Neural cell (in vitro differentiated cells): Measurements from ENCODE around the gene EHD1. TPM values are rescaled to one million over a fixed set of nuclear protein-coding genes. Genes with fewer than 3 reads are reported as not detected.

Experiments used
- H2AFZ ChIP-seq: fragments of 200-600, 300-800 bp; sonication (generic), shearing (Covaris generic); 2 replicates; pipeline ENCODE4 v1.6.0; 2014; ENCODE audit warnings: low read depth, mild to moderate bottlenecking, antibody characterized with exemption, low read length, moderate library complexity
- H3F3A ChIP-seq: fragments of 200-600 bp; shearing (Covaris generic); 2 replicates; pipeline ENCODE4 v1.6.1; 2016; ENCODE audit warnings: mild to moderate bottlenecking, moderate library complexity, mixed read lengths, antibody characterized with exemption, low read length; ENCODE audit not compliant: insufficient read depth, poor library complexity, severe bottlenecking
- H3K27ac ChIP-seq: fragments of 200-600, 300-800 bp; sonication (generic), shearing (Covaris generic); 2 replicates; pipeline ENCODE4 v1.5.1; 2014; ENCODE audit warnings: mild to moderate bottlenecking, low read length, moderate library complexity
- H3K27me3 ChIP-seq: fragments of 300-800, 200-600 bp; sonication (generic), shearing (Covaris generic); 2 replicates; pipeline ENCODE4 v1.6.0; 2014; ENCODE audit warnings: mild to moderate bottlenecking, low read depth, low read length, moderate library complexity; ENCODE audit not compliant: insufficient read depth
- H3K36me3 ChIP-seq: fragments of 300-800, 200-600 bp; sonication (generic), shearing (Covaris generic); 2 replicates; pipeline ENCODE4 v1.5.1; 2014; ENCODE audit warnings: mild to moderate bottlenecking, antibody characterized with exemption, low read length, moderate library complexity; ENCODE audit not compliant: insufficient read depth
- H3K4me2 ChIP-seq: fragments of 300-800, 200-600 bp; sonication (generic), shearing (Covaris generic); 2 replicates; pipeline ENCODE4 v1.6.0; 2014; ENCODE audit warnings: mild to moderate bottlenecking, low read length
- H3K4me3 ChIP-seq: fragments of 300-800, 200-600 bp; sonication (generic), shearing (Covaris generic); 2 replicates; pipeline ENCODE4 v1.5.1; 2014; ENCODE audit warnings: mild to moderate bottlenecking, low read length, moderate library complexity
- H3K79me2 ChIP-seq: fragments of 200-600 bp; shearing (Covaris generic); replicated peaks from 2 replicates; pipeline ENCODE4 v1.6.0; 2014; ENCODE audit warnings: mild to moderate bottlenecking, low read length, moderate library complexity; ENCODE audit not compliant: insufficient read depth
- H3K9ac ChIP-seq: fragments of 300-800, 200-600 bp; sonication (generic), shearing (Covaris generic); 2 replicates; pipeline ENCODE4 v1.6.1; 2016; ENCODE audit warnings: mild to moderate bottlenecking, low read length, mixed read lengths
- H3K9me2 ChIP-seq: fragments of 200-600 bp; shearing (Covaris generic); 2 replicates; pipeline ENCODE4 v1.6.1; 2016; ENCODE audit warnings: mild to moderate bottlenecking, low read length, mixed read lengths; ENCODE audit not compliant: insufficient read depth
- H3K9me3 ChIP-seq: fragments of 200-600, 300-800 bp; sonication (generic), shearing (Covaris generic); 2 replicates; pipeline ENCODE4 v1.6.1; 2016; ENCODE audit warnings: mild to moderate bottlenecking, mixed run types, low read length, moderate library complexity, mixed read lengths
- H4K20me1 ChIP-seq: fragments of 200-600 bp; shearing (Covaris generic); 2 replicates; pipeline ENCODE4 v1.6.1; 2016; ENCODE audit warnings: mild to moderate bottlenecking, mixed run types; ENCODE audit not compliant: insufficient read depth
- EP300 ChIP-seq: fragments of 450-650 bp; conservative IDR thresholded peaks from 2 replicates; pipeline ENCODE4 v1.6.1; 2014; ENCODE audit warnings: antibody characterized with exemption, mild to moderate bottlenecking, moderate library complexity; ENCODE audit not compliant: poor library complexity, severe bottlenecking
- MXI1 ChIP-seq: fragments of 450-650 bp; conservative IDR thresholded peaks from 2 replicates; pipeline ENCODE4 v1.6.1; 2014; ENCODE audit warnings: antibody characterized with exemption, mild to moderate bottlenecking; ENCODE audit not compliant: poor library complexity, severe bottlenecking
- SMC3 ChIP-seq: fragments of 450-650 bp; conservative IDR thresholded peaks from 2 replicates; pipeline ENCODE4 v1.6.1; 2014; ENCODE audit warnings: antibody characterized with exemption, mild to moderate bottlenecking, moderate library complexity; ENCODE audit not compliant: poor library complexity
- polyA plus RNA-seq: library from polyadenylated mRNA; depleted of rRNA; stranded (reverse); fragments of >200 nt; gene quantifications from 2 replicates; pipeline ENCODE4 v1.2.3, GENCODE V29; 2014
- small RNA-seq, 3 experiments: library from RNA; depleted of rRNA; stranded (forward); fragments of <200 nt; gene quantifications; one replicate each; pipeline ENCODE3, GENCODE V24; 2012

Gene EHD1
- polyA plus RNA-seq, 1 donor from 2014 or later: 26.4 TPM

DNA sequence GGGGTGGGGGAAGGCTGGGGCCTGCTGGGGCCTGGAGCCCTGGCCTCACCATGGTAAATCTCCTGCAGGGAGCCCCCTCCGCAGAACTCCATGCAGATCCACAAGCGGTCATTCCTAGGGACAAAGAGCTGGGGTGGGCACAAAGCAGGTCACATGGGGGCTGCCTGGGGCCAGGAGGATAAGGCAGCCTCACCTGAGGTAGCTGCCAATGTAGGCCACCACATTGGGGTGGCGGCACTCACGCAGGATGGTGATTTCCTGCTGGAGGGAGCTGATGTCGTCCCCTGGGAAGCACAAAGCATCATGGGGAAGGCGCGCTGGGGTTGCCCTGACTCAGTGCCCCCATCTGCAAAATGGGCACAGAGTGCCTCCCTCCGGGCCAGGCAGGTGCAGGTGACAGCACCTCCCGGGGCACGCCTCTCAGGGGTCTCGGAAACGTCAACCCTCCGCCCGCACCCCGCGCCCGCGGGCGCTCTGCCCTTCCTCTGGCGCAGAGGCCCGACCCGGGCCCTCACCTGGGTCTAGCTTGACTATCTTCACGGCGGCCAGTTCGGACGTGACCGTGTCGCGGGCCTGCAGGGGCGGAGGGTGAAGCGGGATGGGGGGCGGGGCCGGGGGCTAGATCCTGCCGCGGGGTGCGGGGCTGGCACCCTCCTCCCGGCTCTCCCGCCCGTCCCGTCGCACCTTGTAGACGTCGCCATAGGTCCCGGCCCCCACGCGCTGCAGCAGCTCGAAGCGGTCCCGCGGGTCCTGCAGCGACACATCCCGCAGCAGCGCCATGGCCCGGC is 75.9 kb downstream of the EHD1 start:
- H3K36me3 ChIP-seq: peaks cover 9% of the 10 kb centered on the region
- H3K4me2 ChIP-seq: no peak overlapping the region
- no peaks in the 10 kb centered on the region for H3K27me3 ChIP-seq
- H2AFZ ChIP-seq: no peak overlapping the region
- no peaks in the 10 kb centered on the region for H3F3A ChIP-seq
- H4K20me1 ChIP-seq: no peaks in the 10 kb centered on the region
- H3K9me3 ChIP-seq: no peaks in the 10 kb centered on the region
- no peak overlapping the region for H3K27ac ChIP-seq
- H3K4me3 ChIP-seq: peak overlapping the region; percentile 66
- no peaks in the 10 kb centered on the region for H3K9me2 ChIP-seq
- no peak for TF ChIP-seq MXI1
- TF ChIP-seq SMC3: no peak
- no peak for TF ChIP-seq EP300
- H3K79me2 ChIP-seq: no peaks in the 10 kb centered on the region
- peak overlapping the region; percentile 51 for H3K9ac ChIP-seq

Small RNAs within 50 kb of the gene (small RNA-seq; reads per million reads assigned to genes)
- 0 reads per million in 3 experiments for gene MIR6749
- 0 to 0.36 (median 0) reads per million in 3 experiments for gene MIR6750

Other genes starting within 250 kb of the EHD1 start
- 68.0 and 99.8 TPM in 2 replicates for gene NRXN2, start 155.4 kb downstream of the EHD1 start, polyA plus RNA-seq
- gene RASGRP2, start 134.5 kb downstream of the EHD1 start, polyA plus RNA-seq: 4.5 and 13.9 TPM in 2 replicates
- 0.14 and 0.43 TPM in 2 replicates for gene PYGM, start 118.6 kb downstream of the EHD1 start, polyA plus RNA-seq
- gene SF1, start 100.1 kb downstream of the EHD1 start, polyA plus RNA-seq: 53.2 and 72.7 TPM in 2 replicates
- gene MAP4K2, start 75.4 kb downstream of the EHD1 start, polyA plus RNA-seq: 12.4 and 13.2 TPM in 2 replicates
- 16.8 and 20.2 TPM in 2 replicates for gene MEN1, start 68.1 kb downstream of the EHD1 start, polyA plus RNA-seq
- 0.26 TPM in 1 of 2 replicates, not detected in the other for gene CDC42BPG, start 34.0 kb downstream of the EHD1 start, polyA plus RNA-seq
- 7.5 and 10.7 TPM in 2 replicates for gene ATG2A, start 38.6 kb upstream of the EHD1 start, polyA plus RNA-seq
- 76.1 and 86.9 TPM in 2 replicates for gene PPP2R5B, start 46.1 kb upstream of the EHD1 start, polyA plus RNA-seq
- not detected in 2 replicates for gene GPHA2, start 57.3 kb upstream of the EHD1 start, polyA plus RNA-seq
- gene MAJIN, start 93.5 kb upstream of the EHD1 start, polyA plus RNA-seq: not detected in 2 replicates
- not detected in 2 replicates for gene BATF2, start 118.3 kb upstream of the EHD1 start, polyA plus RNA-seq
- 158 and 174 TPM in 2 replicates for gene ARL2, start 135.5 kb upstream of the EHD1 start, polyA plus RNA-seq
- gene SNX15, start 148.8 kb upstream of the EHD1 start, polyA plus RNA-seq: 11.2 and 15.3 TPM in 2 replicates
- 23.5 and 27.0 TPM in 2 replicates for gene SAC3D1, start 162.6 kb upstream of the EHD1 start, polyA plus RNA-seq
- not detected in 2 replicates for gene NAALADL1, start 179.9 kb upstream of the EHD1 start, polyA plus RNA-seq
- gene CDCA5, start 205.4 kb upstream of the EHD1 start, polyA plus RNA-seq: 2.3 and 2.4 TPM in 2 replicates
- gene ZFPL1, start 205.6 kb upstream of the EHD1 start, polyA plus RNA-seq: 39.7 and 42.0 TPM in 2 replicates
- gene VPS51, start 217.6 kb upstream of the EHD1 start, polyA plus RNA-seq: 230 and 313 TPM in 2 replicates
- gene TM7SF2, start 233.3 kb upstream of the EHD1 start, polyA plus RNA-seq: 78.4 and 99.5 TPM in 2 replicates
- 6.9 and 7.0 TPM in 2 replicates for gene ZNHIT2, start 239.1 kb upstream of the EHD1 start, polyA plus RNA-seq
- gene FAU, start 243.5 kb upstream of the EHD1 start, polyA plus RNA-seq: 299 and 420 TPM in 2 replicates
- 80.5 and 83.2 TPM in 2 replicates for gene MRPL49, start 243.7 kb upstream of the EHD1 start, polyA plus RNA-seq